GM18951 (cell line): ENCODE data around the gene SYNE4.
"Not testable (repeated sequence)": the region's sequence is repeated elsewhere in the genome, so short reads cannot be mapped to it uniquely, and the experiment has no call there.

ENCODE experiments used
- POLR2A ChIP-seq: IDR thresholded peaks from 4 replicates; pipeline ENCODE4 v1.6.1; 2011; ENCODE audit warnings: mild to moderate bottlenecking; ENCODE audit not compliant: insufficient read length, insufficient read depth; ENCODE audit errors: extremely low read depth
- in situ Hi-C: fragments of 300-500 bp; cut with MboI; formaldehyde crosslinking; loops from one replicate; pipeline ENCODE4 v1.12.0; 2022; ENCODE audit warnings: low sequenced_read_pairs, mixed read lengths, inconsistent platforms; ENCODE audit not compliant: unreplicated experiment

Gene SYNE4

DNA sequence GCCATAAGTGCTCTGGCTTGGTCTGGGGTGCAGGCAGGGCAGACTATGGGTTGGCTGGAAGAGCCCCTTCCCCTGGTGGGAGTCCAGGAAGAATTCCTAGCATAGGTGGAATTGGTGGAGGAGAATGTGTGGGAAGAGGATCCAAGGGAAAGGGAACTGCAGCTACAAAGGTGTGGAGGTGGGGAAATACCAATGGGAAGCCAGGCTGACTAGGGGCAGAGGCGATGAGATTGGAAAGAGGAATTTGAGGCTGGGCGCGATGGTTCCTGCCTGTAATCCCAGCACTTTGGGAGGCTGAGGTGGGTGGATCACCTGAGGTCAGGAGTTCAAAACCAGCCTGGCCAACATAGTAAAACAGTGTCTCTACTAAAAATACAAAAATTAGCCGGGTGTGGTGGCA lies 18.5 kb downstream of the SYNE4 start:
- in situ Hi-C loops = no loop called here
- TF ChIP-seq POLR2A = no peak

DNA sequence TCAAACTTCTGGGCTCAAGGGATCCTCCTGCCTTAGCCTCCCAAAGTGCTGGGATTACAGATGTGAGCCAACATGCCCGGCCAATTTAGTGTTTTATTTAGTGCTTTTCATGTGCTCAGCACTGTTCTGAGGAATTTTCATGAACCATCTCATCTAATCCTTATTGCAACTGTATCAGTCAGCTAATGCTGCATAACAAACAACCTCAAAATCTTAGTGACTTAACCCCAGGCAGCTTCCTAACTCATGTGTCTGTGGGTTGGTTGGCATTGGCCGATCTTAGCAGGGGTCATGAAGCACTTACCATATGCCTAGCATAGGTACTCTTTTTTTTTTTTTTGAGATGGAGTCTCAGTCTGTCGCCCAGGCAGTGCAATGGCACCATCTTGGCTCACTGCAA lies 19.8 kb downstream of the SYNE4 start:
- in situ Hi-C loops = no loop called here
- TF ChIP-seq POLR2A = no peak

DNA sequence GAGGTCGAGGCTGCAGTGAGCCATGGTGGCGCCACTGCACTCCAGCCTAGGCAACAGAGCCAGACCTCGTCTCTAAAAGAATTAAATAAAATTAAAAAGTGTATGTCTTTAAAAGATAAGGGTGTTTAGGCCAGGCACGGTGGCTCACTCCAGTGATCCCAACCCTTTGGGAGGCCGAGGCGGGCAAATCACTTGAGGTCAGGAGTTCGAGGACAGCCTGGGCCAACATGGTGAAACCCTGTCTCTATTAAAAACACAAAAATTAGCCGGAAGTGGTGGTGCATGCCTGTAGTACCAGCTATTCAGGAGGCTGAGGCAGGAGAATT lies 21.1 kb downstream of the SYNE4 start:
- in situ Hi-C loops = no loop called here
- no peak for TF ChIP-seq POLR2A

DNA sequence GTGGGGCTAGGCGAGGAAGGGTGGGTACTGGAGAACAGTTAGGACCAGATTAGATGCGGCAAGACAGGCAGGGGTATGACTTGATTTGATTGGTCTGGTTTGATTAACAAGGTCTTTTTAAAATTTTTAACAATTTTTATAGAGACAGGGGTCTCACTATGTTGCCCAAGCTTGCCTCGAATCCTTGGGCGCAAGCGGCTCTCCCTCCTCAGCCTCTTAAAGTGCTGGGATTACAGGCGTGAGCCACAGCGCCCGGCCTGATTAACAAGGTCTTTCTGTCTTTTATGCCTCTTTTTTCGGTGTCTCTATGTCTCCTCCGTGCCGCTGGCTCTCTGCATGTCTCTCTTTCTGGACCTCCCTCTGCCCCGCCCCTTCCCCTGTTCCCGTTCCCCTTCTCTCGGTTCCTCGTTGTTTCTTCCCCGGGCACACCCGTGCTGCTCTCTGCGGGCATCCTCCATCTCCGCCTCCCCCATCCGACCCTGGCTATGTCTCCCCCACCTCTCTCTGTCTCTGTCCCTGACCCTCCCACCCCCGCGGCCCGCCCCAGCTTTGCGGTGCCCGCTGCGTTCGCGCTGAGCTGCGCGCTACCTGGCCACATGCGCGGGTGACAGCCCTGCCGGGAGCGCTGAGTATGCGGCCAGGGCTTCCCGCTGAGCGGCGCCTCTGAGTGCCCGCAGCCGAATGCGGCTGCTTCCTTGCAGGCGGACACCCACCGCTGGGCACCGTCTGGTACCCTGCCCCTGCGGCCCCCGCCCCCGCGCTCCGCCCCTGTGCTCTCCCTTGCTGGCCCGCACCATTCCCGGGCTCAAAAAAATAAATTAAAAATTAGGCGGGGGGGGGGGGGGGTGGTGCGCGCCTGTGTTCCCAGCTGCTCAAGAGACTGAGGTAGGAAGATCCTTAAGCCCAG lies 21.7 kb downstream of the SYNE4 start:
- TF ChIP-seq POLR2A = no peak
- in situ Hi-C loops = no loop called here

DNA sequence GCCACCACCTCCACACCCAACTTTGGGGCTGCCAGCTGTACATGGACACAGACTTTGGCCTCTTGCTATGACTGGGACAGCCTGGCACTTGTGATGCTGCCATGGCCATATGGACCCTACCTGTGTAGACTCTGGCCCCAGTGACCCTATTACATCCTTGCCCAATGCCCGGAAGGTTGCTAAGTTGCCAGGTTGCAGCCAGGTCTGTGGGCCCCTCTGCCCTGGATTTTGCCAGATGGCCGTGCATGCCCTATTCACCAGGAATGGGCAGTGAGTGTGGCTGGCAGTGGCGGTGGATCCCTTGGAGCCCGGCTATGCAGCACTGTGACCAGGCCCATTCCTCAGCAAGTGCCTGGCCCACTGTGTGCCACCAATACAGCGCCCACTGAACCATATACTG lies 22.5 kb downstream of the SYNE4 start:
- in situ Hi-C loops = no loop called here
- no peak for TF ChIP-seq POLR2A

DNA sequence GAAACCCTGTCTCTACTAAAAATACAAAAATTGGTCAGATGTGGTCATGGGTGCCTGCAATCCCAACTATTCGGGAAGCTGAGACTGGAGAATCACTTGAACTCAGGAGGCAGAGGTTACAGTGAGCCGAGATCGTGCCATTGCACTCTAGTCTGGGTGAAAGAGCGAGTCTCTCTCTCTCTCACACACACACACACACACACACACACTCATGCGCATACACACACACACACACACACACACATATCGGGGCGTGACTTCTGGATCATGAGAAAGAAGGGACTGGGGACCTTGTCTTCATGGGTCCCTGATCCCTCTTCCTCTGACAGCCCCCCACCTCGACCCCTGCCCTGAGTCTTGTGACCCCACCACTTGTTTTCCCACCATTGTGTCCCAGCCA lies 25.4 kb downstream of the SYNE4 start:
- no peak for TF ChIP-seq POLR2A
- in situ Hi-C loops = no loop called here

DNA sequence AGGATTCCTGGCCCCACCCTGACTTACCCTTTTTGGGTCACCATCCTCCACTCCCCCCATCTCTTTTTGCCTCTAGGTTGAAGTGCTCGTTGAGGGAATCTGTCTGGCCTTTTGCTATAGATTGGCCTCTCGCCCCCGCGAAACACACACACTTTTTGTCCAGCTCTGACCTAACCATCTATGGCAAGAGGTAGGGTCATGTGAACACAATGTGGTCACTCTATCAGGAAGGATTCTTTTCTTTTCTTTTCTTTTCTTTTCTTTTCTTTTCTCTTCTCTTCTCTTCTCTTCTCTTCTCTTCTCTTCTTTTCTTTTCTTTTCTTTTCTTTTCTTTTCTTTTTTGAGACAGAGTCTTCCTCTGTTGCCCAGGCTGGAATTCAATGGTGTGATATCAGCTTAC lies 27.6 kb downstream of the SYNE4 start:
- in situ Hi-C loops = not testable (repeated sequence)

DNA sequence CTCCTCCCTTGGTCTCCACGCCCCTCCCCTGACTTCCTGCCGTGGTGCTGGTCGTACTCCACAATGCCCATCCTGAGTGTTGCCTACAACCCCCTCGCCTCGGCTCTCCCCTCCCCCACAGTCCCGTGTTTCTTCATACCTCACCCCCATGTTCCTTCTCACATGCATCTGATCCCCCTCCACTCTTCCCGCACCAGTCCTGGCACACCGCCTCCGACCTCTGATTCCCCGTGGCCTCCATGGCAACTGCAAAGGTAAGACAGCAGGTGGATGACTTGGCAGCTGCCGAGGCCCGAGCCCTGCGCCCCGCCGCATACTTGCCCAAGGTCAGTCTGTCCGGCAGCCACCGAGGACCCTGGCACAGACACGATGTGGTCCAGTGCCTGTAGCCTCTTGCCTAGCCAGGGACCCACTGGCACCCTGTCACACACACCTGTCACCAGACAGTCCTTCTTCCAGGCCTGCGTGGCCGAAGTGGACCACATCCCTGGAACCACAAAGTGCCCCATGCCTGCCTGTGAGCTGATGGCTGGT lies 29.7 kb downstream of the SYNE4 start:
- in situ Hi-C loops = no loop called here
- no peak for TF ChIP-seq POLR2A

DNA sequence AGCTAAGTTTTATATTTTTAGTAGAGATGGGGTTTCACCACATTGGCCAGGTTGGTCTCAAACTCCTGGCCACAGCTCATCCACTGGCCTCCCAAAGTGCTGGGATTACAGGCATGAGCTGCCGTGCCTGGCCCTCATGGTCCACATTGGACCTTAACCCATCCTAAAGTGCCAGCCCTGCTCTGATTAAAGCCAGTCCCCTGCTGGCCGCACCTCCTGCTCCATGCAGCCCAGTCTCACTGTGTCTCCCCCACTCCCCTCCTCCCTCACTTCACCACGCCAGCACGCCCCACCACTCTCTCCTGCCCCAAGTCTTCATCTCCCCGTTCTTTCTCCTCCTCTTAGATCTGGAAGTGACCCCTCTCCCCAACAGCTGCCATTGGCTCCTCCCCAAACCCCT lies 30.3 kb downstream of the SYNE4 start:
- in situ Hi-C loops = no loop called here
- no peak for TF ChIP-seq POLR2A

DNA sequence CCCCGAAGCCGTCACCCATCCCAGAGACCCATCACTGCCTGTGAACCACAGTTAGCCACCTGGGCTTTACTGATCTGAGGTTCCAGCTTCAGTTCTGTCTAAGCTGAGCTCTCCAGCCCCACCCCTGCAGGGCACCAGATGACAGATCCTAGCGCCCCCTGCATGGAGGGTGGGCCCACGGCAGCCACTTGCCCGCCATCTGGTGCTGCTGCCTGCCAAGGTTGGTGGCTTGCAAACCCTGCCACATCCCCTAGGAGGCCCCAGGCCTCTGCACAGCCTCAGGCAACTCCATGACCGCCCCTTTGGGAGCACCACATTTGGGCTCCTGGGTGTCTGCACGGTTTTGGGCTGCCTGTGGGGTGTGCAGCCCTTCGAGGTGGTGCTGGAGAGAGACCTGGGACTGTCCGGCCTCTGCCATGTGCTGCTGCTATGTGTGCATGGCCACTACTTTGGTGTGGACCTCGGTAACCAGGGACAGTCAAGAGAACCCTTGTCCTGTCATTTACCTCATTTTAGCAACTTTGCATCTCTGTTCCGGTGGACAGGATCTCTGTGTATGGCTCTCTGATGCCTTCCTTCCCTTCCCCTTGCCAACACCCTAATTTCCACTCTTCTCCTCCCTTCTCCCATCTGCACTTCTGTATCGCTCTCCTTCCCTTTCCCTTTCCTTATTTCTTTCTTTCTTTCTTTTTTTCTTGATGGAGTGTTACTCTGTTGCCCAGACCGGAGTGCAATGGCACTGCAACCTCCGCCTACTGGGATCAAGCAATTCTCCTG lies 31.0 kb downstream of the SYNE4 start:
- no peak for TF ChIP-seq POLR2A
- in situ Hi-C loops = no loop called here

DNA sequence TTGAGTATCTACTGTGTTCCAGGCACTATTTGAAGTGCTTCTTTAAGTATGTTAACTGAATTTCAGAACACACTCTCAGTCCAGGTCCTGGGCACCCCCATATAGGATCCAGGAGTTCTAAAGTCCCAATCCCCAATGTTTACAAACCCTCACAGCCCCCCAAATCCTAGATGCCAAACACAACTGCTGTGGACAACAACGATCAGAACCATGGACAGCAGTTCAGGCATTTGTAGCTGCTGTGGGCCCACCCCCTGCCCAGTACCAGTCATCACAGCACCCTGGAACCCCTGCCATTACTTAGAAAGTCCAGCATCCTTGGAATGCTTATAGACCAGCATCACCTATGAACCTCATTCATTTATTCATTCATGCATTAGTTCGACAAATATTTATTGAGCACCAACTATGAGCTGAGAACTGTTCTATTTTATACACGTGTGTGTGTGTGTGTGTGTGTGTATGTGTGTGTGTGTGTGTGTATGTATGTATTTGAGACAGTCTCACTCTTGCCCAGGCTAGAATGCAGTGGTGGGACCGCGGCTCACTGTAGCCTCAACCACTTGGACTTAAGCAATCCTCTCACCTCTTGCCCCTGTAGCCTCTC lies 32.9 kb downstream of the SYNE4 start:
- in situ Hi-C loops = no loop called here
- TF ChIP-seq POLR2A = no peak

DNA sequence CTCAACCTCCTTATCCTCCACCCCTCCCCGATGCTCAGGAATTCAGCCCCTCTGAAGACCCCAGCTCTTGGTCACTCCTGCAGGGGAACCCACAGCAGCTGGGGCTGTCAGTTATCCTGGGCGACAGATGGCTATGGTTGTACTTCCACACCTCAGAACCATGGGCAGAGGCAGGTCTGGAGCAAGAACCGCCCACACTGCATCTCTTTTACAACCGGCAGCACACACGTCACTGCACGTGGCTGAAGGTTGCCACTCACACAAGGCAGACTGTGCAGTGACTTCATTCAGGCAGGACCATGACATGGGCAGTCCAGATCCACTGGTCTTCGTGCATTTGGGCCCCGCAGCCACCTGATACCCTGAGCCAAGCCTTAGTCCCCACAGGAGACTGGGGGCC lies 35.1 kb downstream of the SYNE4 start:
- TF ChIP-seq POLR2A = no peak
- in situ Hi-C loops = no loop called here

DNA sequence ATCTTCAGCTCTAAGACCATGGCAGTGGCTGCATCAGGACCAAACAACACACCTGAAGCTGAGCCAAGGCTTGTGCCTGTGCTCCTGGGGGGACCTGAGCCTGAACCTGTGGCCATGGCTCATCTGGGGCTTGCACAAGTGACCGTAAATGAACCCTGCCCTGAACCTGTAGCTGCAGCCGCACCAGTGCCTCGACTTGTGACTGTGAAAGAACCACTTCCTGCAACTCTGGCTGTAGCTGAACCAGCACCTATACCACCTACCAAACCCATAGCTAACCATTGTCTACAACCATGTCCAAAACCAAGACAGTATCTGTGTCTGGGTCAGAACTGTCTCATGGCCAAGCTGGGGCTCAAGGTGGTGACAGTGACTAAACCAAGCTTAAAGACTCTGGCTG lies 41.8 kb downstream of the SYNE4 start:
- TF ChIP-seq POLR2A = no peak
- in situ Hi-C loops = no loop called here
